K562 (cell line): ENCODE data around the gene ZNF74. TPM values are rescaled to one million over a fixed set of nuclear protein-coding genes. Genes with fewer than 3 reads are reported as not detected.

ENCODE experiments used
- AFF1 ChIP-seq, 2 experiments: fragments of 450-650 bp; IDR thresholded peaks; 2 replicates each; pipeline ENCODE4 v1.6.1; 2018; ENCODE audit warnings: mild to moderate bottlenecking in 2 of 2, low read depth in 1 of 2; ENCODE audit not compliant: partially characterized antibody in 2 of 2
- FOXP1 ChIP-seq: sonication (generic); formaldehyde crosslinking; IDR thresholded peaks from 2 replicates; pipeline ENCODE4 v1.8.0; 2022; ENCODE audit warnings: mild to moderate bottlenecking, missing genetic modification reagents
- HMGN3 ChIP-seq: IDR thresholded peaks from 2 replicates; pipeline ENCODE4 v1.6.1; 2011; ENCODE audit warnings: borderline replicate concordance, low read depth, mild to moderate bottlenecking, mixed read lengths, low read length; ENCODE audit not compliant: insufficient read length; ENCODE audit errors: extremely low read depth
- NRF1 ChIP-seq, 2 experiments: fragments of 450-650 bp; IDR thresholded peaks in 1 of 2; conservative IDR thresholded peaks in 1 of 2; 2 replicates each; pipeline ENCODE4 v1.6.1; 2014; ENCODE audit warnings: mild to moderate bottlenecking in 2 of 2
- NUFIP1 ChIP-seq: fragments of 450-650 bp; IDR thresholded peaks from 2 replicates; pipeline ENCODE4 v1.6.1; 2018; ENCODE audit not compliant: partially characterized antibody
- SMARCA4 ChIP-seq: fragments of 450-650 bp; IDR thresholded peaks from 2 replicates; pipeline ENCODE4 v1.6.1; 2016
- ZNF589 ChIP-seq: fragments of 200-800 bp; sonication (Bioruptor generic); IDR thresholded peaks from 2 replicates; pipeline ENCODE4 v1.6.1; 2016; ENCODE audit warnings: low read depth, missing genetic modification characterization, missing compliant biosample characterization
- ZSCAN29 ChIP-seq: fragments of 450-650 bp; IDR thresholded peaks from 2 replicates; pipeline ENCODE4 v1.6.1; 2017
- polyA plus RNA-seq, 8 experiments: library from polyadenylated mRNA; depleted of rRNA in 4 of 8; stranded (reverse) in 5 of 8; unstranded in 3 of 8; fragments of >200 nt; fragmentation: Nextera tagmentation in 2 of 8; fragmentation: Illumina TruSeq in 1 of 8; extraction: Ambion mirVana in 2 of 8; extraction: Trizol in 1 of 8; gene quantifications; 2 replicates each; pipeline versions ENCODE4 v1.2.1 to v1.2.3, GENCODE V29; 2011 to 2014; ENCODE audit warnings: inconsistent platforms in 1 of 8, missing spikeins in 1 of 8
- total RNA-seq, 7 experiments: library from RNA; depleted of rRNA in 6 of 7; stranded (reverse); fragments of >200 nt in 6 of 7; fragmentation: Illumina TruSeq in 2 of 7; extraction: Trizol in 2 of 7; gene quantifications; 2 replicates each; pipeline versions ENCODE4 v1.2.1 to v1.2.3, GENCODE V29; 2011 to 2021; ENCODE audit warnings: low replicate concordance in 1 of 7
- TF ChIP-seq, protein P1 (sequence below): fragments of 250-450 bp; sonication (Bioruptor Pico); IDR thresholded peaks from 2 replicates; pipeline ENCODE4 v1.4.0; 2020; ENCODE audit warnings: mild to moderate bottlenecking, moderate library complexity, borderline replicate concordance
- TF ChIP-seq, protein P2 (sequence below): fragments of 250-450 bp; sonication (Bioruptor Pico); IDR thresholded peaks from 2 replicates; pipeline ENCODE4 v1.5.0; 2020; ENCODE audit warnings: mild to moderate bottlenecking
- TF ChIP-seq, protein P3 (sequence below), 3 experiments: fragments of 200-800 bp in 1 of 3; fragments of 250-450 bp in 1 of 3; fragments of 450-650 bp in 1 of 3; sonication (Bioruptor Pico) in 1 of 3; sonication (Bioruptor generic) in 1 of 3; formaldehyde crosslinking in 1 of 3; IDR thresholded peaks; 2 replicates each; pipeline versions ENCODE4 v1.6.1 to v1.8.0; 2016 to 2022; ENCODE audit warnings: mild to moderate bottlenecking in 2 of 3, missing genetic modification characterization in 2 of 3, missing compliant biosample characterization in 1 of 3, moderate library complexity in 1 of 3
- TF ChIP-seq, protein P4 (sequence below): fragments of 450-650 bp; IDR thresholded peaks from 2 replicates; pipeline ENCODE4 v1.6.1; 2017; ENCODE audit warnings: antibody characterized with exemption

The ZNF74 gene
- total and polyA plus RNA-seq, 9 of the 15 experiments (the other 6 are each of a cell fraction or from before 2014, with no cell fraction given), result 2.4 to 53.5 (median 31.5) TPM

- TF ChIP-seq, protein P1, sequence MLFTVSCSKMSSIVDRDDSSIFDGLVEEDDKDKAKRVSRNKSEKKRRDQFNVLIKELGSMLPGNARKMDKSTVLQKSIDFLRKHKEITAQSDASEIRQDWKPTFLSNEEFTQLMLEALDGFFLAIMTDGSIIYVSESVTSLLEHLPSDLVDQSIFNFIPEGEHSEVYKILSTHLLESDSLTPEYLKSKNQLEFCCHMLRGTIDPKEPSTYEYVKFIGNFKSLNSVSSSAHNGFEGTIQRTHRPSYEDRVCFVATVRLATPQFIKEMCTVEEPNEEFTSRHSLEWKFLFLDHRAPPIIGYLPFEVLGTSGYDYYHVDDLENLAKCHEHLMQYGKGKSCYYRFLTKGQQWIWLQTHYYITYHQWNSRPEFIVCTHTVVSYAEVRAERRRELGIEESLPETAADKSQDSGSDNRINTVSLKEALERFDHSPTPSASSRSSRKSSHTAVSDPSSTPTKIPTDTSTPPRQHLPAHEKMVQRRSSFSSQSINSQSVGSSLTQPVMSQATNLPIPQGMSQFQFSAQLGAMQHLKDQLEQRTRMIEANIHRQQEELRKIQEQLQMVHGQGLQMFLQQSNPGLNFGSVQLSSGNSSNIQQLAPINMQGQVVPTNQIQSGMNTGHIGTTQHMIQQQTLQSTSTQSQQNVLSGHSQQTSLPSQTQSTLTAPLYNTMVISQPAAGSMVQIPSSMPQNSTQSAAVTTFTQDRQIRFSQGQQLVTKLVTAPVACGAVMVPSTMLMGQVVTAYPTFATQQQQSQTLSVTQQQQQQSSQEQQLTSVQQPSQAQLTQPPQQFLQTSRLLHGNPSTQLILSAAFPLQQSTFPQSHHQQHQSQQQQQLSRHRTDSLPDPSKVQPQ (CRISPR knock-in tag), result no peak
- TF ChIP-seq NUFIP1 (no peak), FOXP1 (CRISPR knock-in tag) (peak; percentile 46; the same call in 1 of the 2 replicates), ZNF589 (CRISPR knock-in tag) (no peak), SMARCA4 (no peak), AFF1 (IDR thresholded peaks at IDR 0.05; ENCODE audit: low read depth in 1 of 2, partially characterized antibody in 2 of 2) (no peak), NRF1 (conservative IDR thresholded peaks at IDR 0.05 in 1 of 2, IDR thresholded peaks at IDR 0.05 in 1 of 2) (no peak), HMGN3 (peak; percentile 34), ZSCAN29 (no peak)
- TF ChIP-seq, protein P2, sequence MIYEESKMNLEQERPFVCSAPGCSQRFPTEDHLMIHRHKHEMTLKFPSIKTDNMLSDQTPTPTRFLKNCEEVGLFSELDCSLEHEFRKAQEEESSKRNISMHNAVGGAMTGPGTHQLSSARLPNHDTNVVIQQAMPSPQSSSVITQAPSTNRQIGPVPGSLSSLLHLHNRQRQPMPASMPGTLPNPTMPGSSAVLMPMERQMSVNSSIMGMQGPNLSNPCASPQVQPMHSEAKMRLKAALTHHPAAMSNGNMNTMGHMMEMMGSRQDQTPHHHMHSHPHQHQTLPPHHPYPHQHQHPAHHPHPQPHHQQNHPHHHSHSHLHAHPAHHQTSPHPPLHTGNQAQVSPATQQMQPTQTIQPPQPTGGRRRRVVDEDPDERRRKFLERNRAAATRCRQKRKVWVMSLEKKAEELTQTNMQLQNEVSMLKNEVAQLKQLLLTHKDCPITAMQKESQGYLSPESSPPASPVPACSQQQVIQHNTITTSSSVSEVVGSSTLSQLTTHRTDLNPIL (CRISPR knock-in tag), result no peak
- TF ChIP-seq, protein P3, sequence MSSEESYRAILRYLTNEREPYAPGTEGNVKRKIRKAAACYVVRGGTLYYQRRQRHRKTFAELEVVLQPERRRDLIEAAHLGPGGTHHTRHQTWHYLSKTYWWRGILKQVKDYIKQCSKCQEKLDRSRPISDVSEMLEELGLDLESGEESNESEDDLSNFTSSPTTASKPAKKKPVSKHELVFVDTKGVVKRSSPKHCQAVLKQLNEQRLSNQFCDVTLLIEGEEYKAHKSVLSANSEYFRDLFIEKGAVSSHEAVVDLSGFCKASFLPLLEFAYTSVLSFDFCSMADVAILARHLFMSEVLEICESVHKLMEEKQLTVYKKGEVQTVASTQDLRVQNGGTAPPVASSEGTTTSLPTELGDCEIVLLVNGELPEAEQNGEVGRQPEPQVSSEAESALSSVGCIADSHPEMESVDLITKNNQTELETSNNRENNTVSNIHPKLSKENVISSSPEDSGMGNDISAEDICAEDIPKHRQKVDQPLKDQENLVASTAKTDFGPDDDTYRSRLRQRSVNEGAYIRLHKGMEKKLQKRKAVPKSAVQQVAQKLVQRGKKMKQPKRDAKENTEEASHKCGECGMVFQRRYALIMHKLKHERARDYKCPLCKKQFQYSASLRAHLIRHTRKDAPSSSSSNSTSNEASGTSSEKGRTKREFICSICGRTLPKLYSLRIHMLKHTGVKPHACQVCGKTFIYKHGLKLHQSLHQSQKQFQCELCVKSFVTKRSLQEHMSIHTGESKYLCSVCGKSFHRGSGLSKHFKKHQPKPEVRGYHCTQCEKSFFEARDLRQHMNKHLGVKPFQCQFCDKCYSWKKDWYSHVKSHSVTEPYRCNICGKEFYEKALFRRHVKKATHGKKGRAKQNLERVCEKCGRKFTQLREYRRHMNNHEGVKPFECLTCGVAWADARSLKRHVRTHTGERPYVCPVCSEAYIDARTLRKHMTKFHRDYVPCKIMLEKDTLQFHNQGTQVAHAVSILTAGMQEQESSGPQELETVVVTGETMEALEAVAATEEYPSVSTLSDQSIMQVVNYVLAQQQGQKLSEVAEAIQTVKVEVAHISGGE (CRISPR knock-in tag; IDR thresholded peaks at IDR 0.05), result no peak
- TF ChIP-seq, protein P4, sequence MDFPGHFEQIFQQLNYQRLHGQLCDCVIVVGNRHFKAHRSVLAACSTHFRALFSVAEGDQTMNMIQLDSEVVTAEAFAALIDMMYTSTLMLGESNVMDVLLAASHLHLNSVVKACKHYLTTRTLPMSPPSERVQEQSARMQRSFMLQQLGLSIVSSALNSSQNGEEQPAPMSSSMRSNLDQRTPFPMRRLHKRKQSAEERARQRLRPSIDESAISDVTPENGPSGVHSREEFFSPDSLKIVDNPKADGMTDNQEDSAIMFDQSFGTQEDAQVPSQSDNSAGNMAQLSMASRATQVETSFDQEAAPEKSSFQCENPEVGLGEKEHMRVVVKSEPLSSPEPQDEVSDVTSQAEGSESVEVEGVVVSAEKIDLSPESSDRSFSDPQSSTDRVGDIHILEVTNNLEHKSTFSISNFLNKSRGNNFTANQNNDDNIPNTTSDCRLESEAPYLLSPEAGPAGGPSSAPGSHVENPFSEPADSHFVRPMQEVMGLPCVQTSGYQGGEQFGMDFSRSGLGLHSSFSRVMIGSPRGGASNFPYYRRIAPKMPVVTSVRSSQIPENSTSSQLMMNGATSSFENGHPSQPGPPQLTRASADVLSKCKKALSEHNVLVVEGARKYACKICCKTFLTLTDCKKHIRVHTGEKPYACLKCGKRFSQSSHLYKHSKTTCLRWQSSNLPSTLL, result no peak
Measured at GRCh38 chr22:20406686-20407408, 12.9 kb downstream of the ZNF74 start (continued).
